Parathyroid adenoma (tissue), 2 donors: Measurements from ENCODE around the gene ETS1.

Experiments
- H2AFZ ChIP-seq: fragments of 300-600 bp; sonication (generic); one replicate; pipeline ENCODE4 v1.7.0; 2017; ENCODE audit warnings: antibody characterized with exemption, mild to moderate bottlenecking
- H3K27ac ChIP-seq: fragments of 300-600 bp; sonication (generic); one replicate; pipeline ENCODE4 v1.7.0; 2017
- H3K27me3 ChIP-seq: fragments of 300-600 bp; sonication (generic); one replicate; pipeline ENCODE4 v1.7.0; 2017; ENCODE audit warnings: low read length; ENCODE audit not compliant: control insufficient read depth, insufficient read depth
- H3K36me3 ChIP-seq: fragments of 300-600 bp; sonication (generic); one replicate; pipeline ENCODE4 v1.7.0; 2017; ENCODE audit warnings: low read length; ENCODE audit not compliant: control insufficient read depth, insufficient read depth
- H3K4me1 ChIP-seq: fragments of 300-600 bp; sonication (generic); one replicate; pipeline ENCODE4 v1.7.0; 2017; ENCODE audit warnings: control low read depth
- H3K4me2 ChIP-seq: fragments of 300-600 bp; sonication (generic); one replicate; pipeline ENCODE4 v1.7.0; 2017; ENCODE audit warnings: low read length
- H3K4me3 ChIP-seq: fragments of 300-600 bp; sonication (generic); one replicate; pipeline ENCODE4 v1.7.0; 2017; ENCODE audit warnings: low read depth, low read length
- H3K79me2 ChIP-seq: fragments of 300-600 bp; sonication (generic); one replicate; pipeline ENCODE4 v1.7.0; 2017; ENCODE audit warnings: control low read depth
- H3K9ac ChIP-seq: fragments of 300-600 bp; sonication (generic); one replicate; pipeline ENCODE4 v1.7.0; 2017; ENCODE audit warnings: mild to moderate bottlenecking
- H3K9me3 ChIP-seq: fragments of 300-600 bp; sonication (generic); one replicate; pipeline ENCODE4 v1.7.0; 2017; ENCODE audit warnings: low read length; ENCODE audit not compliant: control insufficient read depth
- TF ChIP-seq, protein P1 (sequence below): fragments of 300-600 bp; sonication (generic); IDR thresholded peaks from one replicate; pipeline ENCODE4 v1.7.0; 2017; ENCODE audit warnings: antibody characterized with exemption, mild to moderate bottlenecking
- donor health status: primary hyperparathyroidism.

The ETS1 gene

DNA sequence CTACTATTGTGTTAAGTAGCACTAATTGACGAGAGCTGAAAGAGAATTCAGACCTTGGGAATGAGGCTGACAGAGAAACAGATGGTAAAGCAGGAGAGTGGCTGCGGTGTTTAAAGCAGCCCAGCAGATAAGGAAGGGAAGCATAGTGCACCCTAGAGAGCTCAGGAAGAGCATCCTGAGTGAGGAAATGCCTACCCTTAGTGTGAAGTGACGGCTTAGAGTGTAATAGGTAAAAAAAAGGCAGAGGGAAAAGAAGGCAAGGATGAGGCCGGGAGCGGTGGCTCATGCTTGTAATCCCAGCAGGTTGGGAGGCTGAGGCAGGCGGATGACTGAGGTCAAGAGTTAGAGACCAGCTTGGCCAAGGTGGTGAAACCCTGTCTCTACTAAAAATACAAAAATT is 22.4 kb upstream of the ETS1 start:
- TF ChIP-seq, protein P1, sequence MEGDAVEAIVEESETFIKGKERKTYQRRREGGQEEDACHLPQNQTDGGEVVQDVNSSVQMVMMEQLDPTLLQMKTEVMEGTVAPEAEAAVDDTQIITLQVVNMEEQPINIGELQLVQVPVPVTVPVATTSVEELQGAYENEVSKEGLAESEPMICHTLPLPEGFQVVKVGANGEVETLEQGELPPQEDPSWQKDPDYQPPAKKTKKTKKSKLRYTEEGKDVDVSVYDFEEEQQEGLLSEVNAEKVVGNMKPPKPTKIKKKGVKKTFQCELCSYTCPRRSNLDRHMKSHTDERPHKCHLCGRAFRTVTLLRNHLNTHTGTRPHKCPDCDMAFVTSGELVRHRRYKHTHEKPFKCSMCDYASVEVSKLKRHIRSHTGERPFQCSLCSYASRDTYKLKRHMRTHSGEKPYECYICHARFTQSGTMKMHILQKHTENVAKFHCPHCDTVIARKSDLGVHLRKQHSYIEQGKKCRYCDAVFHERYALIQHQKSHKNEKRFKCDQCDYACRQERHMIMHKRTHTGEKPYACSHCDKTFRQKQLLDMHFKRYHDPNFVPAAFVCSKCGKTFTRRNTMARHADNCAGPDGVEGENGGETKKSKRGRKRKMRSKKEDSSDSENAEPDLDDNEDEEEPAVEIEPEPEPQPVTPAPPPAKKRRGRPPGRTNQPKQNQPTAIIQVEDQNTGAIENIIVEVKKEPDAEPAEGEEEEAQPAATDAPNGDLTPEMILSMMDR: no peak
- H3K4me3 ChIP-seq: no peak overlapping the region
- no peaks in the 10 kb centered on the region for H3K9me3 ChIP-seq
- H3K79me2 ChIP-seq: no peaks in the 10 kb centered on the region
- no peak overlapping the region for H3K27ac ChIP-seq
- H3K27me3 ChIP-seq: no peaks in the 10 kb centered on the region
- H3K9ac ChIP-seq: no peak overlapping the region
- no peaks in the 10 kb centered on the region for H3K36me3 ChIP-seq
- no peak overlapping the region for H2AFZ ChIP-seq
- no peak overlapping the region for H3K4me2 ChIP-seq
- no peaks in the 10 kb centered on the region for H3K4me1 ChIP-seq

GRCh38 chr11:128608746-128609407 is 21.5 kb upstream of the ETS1 start:
- no peaks in the 10 kb centered on the region for H3K4me1 ChIP-seq
- TF ChIP-seq, protein P1: no peak
- H3K9ac ChIP-seq: no peak overlapping the region
- H3K27me3 ChIP-seq: no peaks in the 10 kb centered on the region
- no peak overlapping the region for H3K4me2 ChIP-seq
- no peak overlapping the region for H2AFZ ChIP-seq
- H3K9me3 ChIP-seq: no peaks in the 10 kb centered on the region
- H3K79me2 ChIP-seq: no peaks in the 10 kb centered on the region
- H3K4me3 ChIP-seq: no peak overlapping the region
- H3K36me3 ChIP-seq: no peaks in the 10 kb centered on the region
- no peak overlapping the region for H3K27ac ChIP-seq

GRCh38 chr11:128607819-128608218 is 20.5 kb upstream of the ETS1 start:
- H2AFZ ChIP-seq: no peak overlapping the region
- TF ChIP-seq, protein P1: no peak
- no peaks in the 10 kb centered on the region for H3K9me3 ChIP-seq
- H3K27me3 ChIP-seq: no peaks in the 10 kb centered on the region
- no peak overlapping the region for H3K9ac ChIP-seq
- no peak overlapping the region for H3K27ac ChIP-seq
- no peak overlapping the region for H3K4me2 ChIP-seq
- H3K36me3 ChIP-seq: no peaks in the 10 kb centered on the region
- H3K79me2 ChIP-seq: no peaks in the 10 kb centered on the region
- no peaks in the 10 kb centered on the region for H3K4me1 ChIP-seq
- H3K4me3 ChIP-seq: no peak overlapping the region

DNA sequence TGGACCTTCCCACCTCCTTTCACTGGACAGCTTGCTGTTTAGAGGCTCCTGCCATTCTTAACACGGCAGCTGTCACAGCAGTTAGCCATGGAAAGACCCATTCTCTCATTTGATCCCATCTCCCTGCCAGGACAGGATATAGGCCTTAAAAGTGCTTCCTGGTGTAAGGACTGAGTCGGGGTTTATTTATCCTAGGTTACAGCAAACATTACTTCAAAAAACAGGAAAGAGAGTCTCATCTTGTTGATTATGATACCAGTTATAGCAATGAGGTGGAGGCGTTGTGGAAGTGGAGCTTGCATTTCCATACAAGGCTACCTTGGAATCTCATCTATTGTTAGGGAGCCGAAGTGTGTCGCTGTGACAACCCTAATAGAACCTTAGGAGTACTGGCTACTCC is 17.4 kb upstream of the ETS1 start:
- Histone ChIP-seq H3K79me2 (no peaks in the 10 kb centered on the region), H3K36me3 (no peaks in the 10 kb centered on the region), H3K27me3 (no peaks in the 10 kb centered on the region), H3K4me1 (no peaks in the 10 kb centered on the region), H3K9me3 (no peaks in the 10 kb centered on the region), H3K9ac (no peak overlapping the region), H3K4me2 (no peak overlapping the region), H3K27ac (no peak overlapping the region), H2AFZ (no peak overlapping the region), H3K4me3 (no peak overlapping the region)
- TF ChIP-seq, protein P1: no peak

DNA sequence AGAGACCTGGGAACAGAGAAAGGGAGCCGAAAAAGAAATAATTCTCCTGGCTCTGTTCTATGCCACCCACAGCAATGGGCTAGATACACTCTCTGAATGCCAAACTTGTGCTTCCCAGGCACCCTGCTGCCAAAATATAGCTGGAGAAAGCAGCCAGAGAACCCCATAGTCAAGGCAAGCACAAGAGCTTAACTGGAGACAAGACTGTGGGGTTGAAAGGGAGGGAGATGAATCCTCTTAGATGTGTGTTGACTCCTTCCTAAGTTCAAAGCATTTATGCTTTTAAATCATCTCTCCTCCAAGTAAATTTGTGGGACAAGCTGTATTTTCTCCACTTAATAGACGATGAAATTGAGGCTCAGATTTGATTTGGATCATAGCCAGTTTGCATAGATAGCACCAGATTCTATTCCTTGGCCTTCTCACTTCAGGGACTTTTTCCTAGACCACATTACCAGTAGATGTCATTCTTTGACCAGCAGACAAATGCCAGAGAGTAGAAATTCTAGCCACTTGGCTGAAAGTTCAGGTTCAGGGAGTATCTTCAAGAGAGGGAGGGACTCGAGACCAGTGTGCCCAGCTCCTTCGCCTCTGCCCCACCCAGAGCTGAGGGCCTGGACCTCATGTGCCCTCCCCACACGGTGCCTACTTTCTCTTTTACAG is 16.5 kb upstream of the ETS1 start:
- H3K4me3 ChIP-seq: no peak overlapping the region
- H2AFZ ChIP-seq: no peak overlapping the region
- H3K36me3 ChIP-seq: no peaks in the 10 kb centered on the region
- H3K79me2 ChIP-seq: no peaks in the 10 kb centered on the region
- TF ChIP-seq, protein P1: no peak
- no peaks in the 10 kb centered on the region for H3K9me3 ChIP-seq
- H3K4me2 ChIP-seq: no peak overlapping the region
- no peaks in the 10 kb centered on the region for H3K27me3 ChIP-seq
- H3K27ac ChIP-seq: no peak overlapping the region
- no peaks in the 10 kb centered on the region for H3K4me1 ChIP-seq
- H3K9ac ChIP-seq: no peak overlapping the region
